Ovary (tissue), 3 donors: ENCODE measurements around the gene REV3L.

Experiments
- EP300 ChIP-seq: sonication (generic); formaldehyde crosslinking; IDR thresholded peaks from one replicate; pipeline ENCODE4 v1.6.1; 2017; ENCODE audit warnings: antibody characterized with exemption
- POLR2A ChIP-seq: fragments of 450-650 bp; IDR thresholded peaks from one replicate; pipeline ENCODE4 v1.6.1; 2017; ENCODE audit warnings: antibody characterized with exemption, mild to moderate bottlenecking, moderate library complexity
- TF ChIP-seq, protein P1 (sequence below), 3 donors: fragments of 450-650 bp in 2 of 3; fragments of 200-600 bp in 1 of 3; IDR thresholded peaks; one replicate each; pipeline versions ENCODE4 v1.5.1 to v1.8.0; 2016 to 2022; ENCODE audit warnings: antibody characterized with exemption in 3 of 3, mild to moderate bottlenecking in 1 of 3
- donor health status: DM: no; HTN: no; CAD: no.

DNA sequence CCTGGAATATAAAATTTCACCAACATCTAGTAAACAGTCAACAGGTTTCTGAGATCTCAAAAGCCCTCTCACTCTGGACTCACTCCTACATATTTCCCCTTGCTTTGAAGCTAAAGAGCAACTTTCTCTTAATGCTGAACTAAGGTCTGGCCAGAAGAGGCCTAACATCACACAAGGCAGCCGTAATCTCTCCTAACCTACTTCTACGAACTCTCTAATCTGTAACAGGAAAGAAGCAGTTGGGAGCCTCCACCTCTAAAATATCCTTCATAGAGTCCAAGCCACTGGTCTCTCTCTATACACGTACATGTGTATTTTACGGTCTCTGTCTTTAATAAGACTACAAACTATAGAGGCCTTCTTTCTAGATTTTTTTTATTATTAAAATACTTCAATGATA, 72.0 kb downstream of the REV3L start:
- TF ChIP-seq, protein P1, sequence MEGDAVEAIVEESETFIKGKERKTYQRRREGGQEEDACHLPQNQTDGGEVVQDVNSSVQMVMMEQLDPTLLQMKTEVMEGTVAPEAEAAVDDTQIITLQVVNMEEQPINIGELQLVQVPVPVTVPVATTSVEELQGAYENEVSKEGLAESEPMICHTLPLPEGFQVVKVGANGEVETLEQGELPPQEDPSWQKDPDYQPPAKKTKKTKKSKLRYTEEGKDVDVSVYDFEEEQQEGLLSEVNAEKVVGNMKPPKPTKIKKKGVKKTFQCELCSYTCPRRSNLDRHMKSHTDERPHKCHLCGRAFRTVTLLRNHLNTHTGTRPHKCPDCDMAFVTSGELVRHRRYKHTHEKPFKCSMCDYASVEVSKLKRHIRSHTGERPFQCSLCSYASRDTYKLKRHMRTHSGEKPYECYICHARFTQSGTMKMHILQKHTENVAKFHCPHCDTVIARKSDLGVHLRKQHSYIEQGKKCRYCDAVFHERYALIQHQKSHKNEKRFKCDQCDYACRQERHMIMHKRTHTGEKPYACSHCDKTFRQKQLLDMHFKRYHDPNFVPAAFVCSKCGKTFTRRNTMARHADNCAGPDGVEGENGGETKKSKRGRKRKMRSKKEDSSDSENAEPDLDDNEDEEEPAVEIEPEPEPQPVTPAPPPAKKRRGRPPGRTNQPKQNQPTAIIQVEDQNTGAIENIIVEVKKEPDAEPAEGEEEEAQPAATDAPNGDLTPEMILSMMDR (IDR thresholded peaks at IDR 0.05): no peak
- TF ChIP-seq POLR2A (no peak), EP300 (no peak)
